ENCODE results near the gene CDC40.
"Not testable (repeated sequence)": the region's sequence is repeated elsewhere in the genome, so short reads cannot be mapped to it uniquely, and the experiment has no call there.

CDC40 gene

GRCh38 chr6:110265273-110265672 lies 85.0 kb downstream of the CDC40 start:
- DNase-seq (ENCODE audit: low read depth): no peak
- no peak overlapping the region for H3K4me3 ChIP-seq (ENCODE audit: low read depth, low read length)
- TF ChIP-seq CTCF (IDR thresholded peaks at IDR 0.05; ENCODE audit: low read depth, low read length): no peak
- TF ChIP-seq MYC (IDR thresholded peaks at IDR 0.05; ENCODE audit: low read depth, low read length): no peak
- TF ChIP-seq MAX (IDR thresholded peaks at IDR 0.05; ENCODE audit: low read depth, low read length): no peak
- no peak for TF ChIP-seq POLR2A (IDR thresholded peaks at IDR 0.05; ENCODE audit: extremely low read depth, insufficient read length)

GRCh38 chr6:110266996-110267395 lies 86.8 kb downstream of the CDC40 start:
- TF ChIP-seq MYC (IDR thresholded peaks at IDR 0.05; ENCODE audit: low read depth, low read length) (no peak), MAX (IDR thresholded peaks at IDR 0.05; ENCODE audit: low read depth, low read length) (no peak), POLR2A (IDR thresholded peaks at IDR 0.05; ENCODE audit: extremely low read depth, insufficient read length) (no peak), CTCF (IDR thresholded peaks at IDR 0.05; ENCODE audit: low read depth, low read length) (no peak)

GRCh38 chr6:110269623-110270022 lies 89.4 kb downstream of the CDC40 start:
- no peak for TF ChIP-seq POLR2A (IDR thresholded peaks at IDR 0.05; ENCODE audit: extremely low read depth, insufficient read length)
- TF ChIP-seq MAX (IDR thresholded peaks at IDR 0.05; ENCODE audit: low read depth, low read length): no peak
- no peak for TF ChIP-seq MYC (IDR thresholded peaks at IDR 0.05; ENCODE audit: low read depth, low read length)
- TF ChIP-seq CTCF (IDR thresholded peaks at IDR 0.05; ENCODE audit: low read depth, low read length): no peak

More at GRCh38 chr6:110266996-110267395, 86.8 kb downstream of the CDC40 start:
- DNase-seq (ENCODE audit: low read depth): no peak
- H3K4me3 ChIP-seq (ENCODE audit: low read depth, low read length): no peak overlapping the region

DNA sequence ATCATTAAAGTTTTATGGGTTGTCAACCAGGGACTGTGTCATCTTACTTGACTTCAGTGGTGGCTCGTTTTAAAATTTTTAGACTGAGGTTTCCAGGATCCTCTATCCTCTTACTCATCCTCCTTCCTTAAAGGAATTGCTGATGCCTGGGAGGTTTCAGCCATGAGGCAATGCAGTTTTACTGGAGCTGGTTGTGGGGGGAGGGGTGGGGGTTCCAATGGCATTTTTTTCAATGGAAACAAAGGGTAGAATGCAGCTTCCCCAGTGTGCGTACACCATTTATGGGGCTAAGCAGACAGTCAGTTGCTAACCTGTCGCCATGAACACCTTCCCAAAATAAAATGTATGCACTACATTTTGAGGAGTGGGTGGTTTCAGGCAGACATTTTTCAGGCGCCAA lies 89.9 kb downstream of the CDC40 start:
- H3K4me3 ChIP-seq (ENCODE audit: low read depth, low read length): no peak overlapping the region
- DNase-seq (ENCODE audit: low read depth): no peak
- no peak for TF ChIP-seq MAX (IDR thresholded peaks at IDR 0.05; ENCODE audit: low read depth, low read length)
- TF ChIP-seq MYC (IDR thresholded peaks at IDR 0.05; ENCODE audit: low read depth, low read length): no peak
- no peak for TF ChIP-seq CTCF (IDR thresholded peaks at IDR 0.05; ENCODE audit: low read depth, low read length)
- no peak for TF ChIP-seq POLR2A (IDR thresholded peaks at IDR 0.05; ENCODE audit: extremely low read depth, insufficient read length)

More at GRCh38 chr6:110269623-110270022, 89.4 kb downstream of the CDC40 start:
- H3K4me3 ChIP-seq (ENCODE audit: low read depth, low read length): no peak overlapping the region
- DNase-seq (ENCODE audit: low read depth): no peak

- no peak overlapping the region for H3K4me3 ChIP-seq (ENCODE audit: low read depth, low read length)
- DNase-seq (ENCODE audit: low read depth): no peak
- TF ChIP-seq CTCF (IDR thresholded peaks at IDR 0.05; ENCODE audit: low read depth, low read length) (no peak), MYC (IDR thresholded peaks at IDR 0.05; ENCODE audit: low read depth, low read length) (no peak), MAX (IDR thresholded peaks at IDR 0.05; ENCODE audit: low read depth, low read length) (no peak), POLR2A (IDR thresholded peaks at IDR 0.05; ENCODE audit: extremely low read depth, insufficient read length) (no peak)
Measured at GRCh38 chr6:110271732-110272022, 91.5 kb downstream of the CDC40 start.

DNA sequence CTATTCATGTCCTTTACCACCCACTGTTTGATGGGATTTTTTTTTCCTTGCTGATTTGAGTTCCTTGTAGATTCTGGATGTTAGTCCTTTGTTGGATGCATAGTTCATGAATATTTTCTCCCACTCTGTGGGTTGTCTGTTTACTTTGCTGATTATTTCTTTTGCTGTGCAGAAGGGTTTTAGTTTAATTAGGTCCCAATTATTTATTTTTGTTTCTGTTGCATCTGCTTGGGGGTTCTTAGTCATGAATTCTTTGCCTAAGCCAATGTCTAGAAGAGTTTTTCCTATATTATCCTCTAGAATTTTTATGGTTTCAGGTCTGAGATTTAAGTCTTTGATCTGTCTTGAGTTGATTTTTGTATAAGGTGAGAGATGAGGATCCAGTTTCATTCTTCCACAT lies 92.6 kb downstream of the CDC40 start:
- H3K4me3 ChIP-seq (ENCODE audit: low read depth, low read length); DNase-seq (ENCODE audit: low read depth): not testable (repeated sequence)
